GM04504 (cell line): Measurements from ENCODE around the gene EFEMP2.

Source experiments
- DNase-seq: peaks from one replicate; pipeline ENCODE4 v3.0.0-alpha.2; 2012; ENCODE audit warnings: low read depth

EFEMP2 gene

DNA sequence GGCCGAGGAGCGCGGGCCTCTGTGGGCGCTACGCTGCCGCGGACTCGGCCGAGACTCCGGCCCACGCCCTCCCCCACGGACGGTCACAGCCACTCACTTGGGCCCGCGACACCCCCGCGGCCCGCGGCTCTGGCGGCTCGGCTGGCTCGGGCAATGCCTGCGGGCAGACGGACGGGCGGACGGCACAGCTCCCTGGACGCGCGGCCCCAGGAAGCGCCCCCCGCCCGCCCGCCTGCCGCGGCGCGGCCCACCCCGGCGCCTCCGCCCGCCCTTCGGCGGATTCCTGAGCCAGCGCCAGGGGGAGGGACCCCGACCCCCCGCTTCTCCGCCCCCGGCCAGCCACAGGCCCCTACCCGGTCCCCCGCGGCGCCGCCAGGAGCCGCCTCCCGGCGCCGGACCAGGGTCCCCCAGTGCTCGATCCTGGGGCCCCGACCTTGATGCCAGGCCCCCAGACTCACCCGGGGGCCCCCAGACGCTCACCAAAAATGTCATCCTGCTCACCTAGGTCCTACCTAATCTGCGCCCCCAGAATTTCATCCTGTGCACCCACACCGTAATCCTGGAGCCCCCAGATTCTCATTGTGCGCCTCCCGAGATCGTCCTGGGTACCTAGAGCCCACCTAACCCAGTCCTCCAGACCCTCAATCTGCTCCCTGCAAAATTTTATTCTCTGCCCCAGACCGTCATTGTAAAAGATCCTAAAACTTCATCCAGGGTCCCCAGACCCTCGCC is at the start of gene EFEMP2:
Gene EFEMP2, minus strand, starts transcription at position 215 of the 732 bp plus-strand sequence. CDS start 446 bp downstream, outside the sequence.
- DNase-seq = no peak

DNA sequence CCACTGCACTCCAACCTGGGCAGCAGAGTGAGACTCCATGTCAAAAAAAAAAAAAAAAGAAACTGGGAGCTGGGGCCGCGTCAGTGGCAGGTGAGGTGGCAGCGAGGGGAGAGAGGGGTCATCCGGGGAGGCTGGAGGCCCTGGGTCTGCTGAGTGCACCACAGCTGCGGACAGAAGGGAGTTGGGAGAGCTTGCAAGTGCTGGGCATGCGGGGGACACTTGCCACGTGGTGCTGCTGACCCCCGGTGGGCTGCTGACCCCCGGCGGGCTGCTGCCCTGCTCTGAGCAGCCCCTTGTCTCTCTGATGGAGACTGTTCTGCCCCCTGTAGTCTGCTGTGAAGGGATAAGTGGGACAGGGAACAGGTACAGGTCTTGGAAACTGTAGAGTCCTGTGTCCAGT is 49.3 kb upstream of the EFEMP2 start:
- DNase-seq = no peak

DNA sequence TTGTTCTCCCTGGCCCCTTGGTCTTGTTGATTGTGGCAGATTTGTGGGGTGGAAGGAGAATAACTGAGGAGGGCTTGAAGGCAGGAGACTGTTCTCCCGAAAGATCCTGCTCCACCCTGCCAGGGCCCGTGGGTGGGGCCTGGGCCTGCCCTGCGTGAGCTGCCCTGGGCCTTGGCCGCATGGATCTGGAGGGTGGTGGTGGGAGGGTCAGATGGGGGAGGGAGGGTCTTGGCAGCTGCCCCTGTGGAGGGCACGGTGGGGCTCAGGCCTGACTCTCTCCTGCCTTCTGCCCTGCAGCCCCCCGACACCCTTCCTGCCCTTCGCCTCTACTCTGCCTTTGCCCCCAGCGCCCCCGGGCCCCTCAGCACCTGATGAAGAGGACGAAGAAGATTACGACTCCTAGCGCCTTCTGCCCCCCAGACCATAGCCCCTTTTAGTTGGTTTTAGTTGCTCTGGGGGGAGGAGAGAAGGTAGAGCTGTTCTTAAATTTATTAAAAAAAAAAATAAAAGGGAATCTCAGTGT is 48.5 kb upstream of the EFEMP2 start:
- no peak for DNase-seq

DNA sequence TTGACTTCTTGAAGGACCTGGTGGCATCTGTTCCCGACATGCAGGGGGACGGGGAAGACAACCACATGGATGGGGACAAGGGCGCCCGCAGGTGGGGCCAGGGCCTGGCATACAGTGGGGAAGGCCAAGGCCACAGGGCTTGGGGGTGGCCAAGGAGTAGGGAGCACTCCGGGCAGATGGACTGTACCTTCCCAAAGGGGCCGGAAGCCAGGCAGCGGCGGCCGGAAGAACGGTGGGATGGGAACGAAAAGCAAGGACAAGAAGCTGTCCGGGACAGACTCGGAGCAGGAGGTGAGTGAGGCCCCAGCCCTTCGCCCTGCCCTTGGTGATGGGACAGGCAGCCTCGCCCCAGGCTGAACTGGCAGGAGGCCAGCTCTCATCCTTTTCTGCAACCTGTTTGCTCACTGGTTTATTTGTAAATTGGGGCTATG is 47.8 kb upstream of the EFEMP2 start:
- DNase-seq = no peak

DNA sequence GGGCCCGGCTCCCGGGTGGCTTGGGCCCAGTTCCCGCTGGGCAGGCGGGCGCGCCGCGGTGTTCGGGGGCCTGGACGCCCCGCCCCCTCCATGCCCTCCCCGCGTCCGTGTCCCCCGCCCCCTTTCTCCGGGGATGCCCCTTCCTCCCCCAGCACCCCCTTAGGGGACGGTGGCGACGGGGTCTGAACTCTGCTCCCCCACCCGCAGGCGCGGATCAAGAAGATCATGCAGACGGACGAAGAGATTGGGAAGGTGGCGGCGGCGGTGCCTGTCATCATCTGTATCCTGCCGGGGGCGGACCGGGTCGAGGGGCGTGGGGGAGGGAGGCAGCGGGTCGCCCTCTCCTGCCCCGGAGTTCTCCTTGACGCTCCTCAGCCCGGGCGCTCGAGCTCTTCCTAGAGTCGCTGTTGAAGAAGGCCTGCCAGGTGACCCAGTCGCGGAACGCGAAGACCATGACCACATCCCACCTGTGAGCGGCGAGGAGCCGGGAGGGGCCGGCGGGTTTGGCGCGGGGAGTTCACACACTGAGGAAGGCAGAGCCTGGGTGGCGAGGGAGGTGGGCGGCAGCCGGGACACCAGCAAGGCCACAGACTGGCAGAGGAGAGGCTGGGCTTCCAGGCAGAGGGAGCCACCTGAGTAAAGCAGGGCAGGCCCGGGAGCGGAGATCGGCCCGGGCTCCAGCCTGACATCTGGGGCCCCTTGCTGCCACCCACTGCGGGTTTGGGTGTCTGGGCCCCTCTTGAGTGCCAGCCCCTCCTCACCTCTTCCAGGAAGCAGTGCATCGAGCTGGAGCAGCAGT is 47.2 kb upstream of the EFEMP2 start:
- DNase-seq = no peak

DNA sequence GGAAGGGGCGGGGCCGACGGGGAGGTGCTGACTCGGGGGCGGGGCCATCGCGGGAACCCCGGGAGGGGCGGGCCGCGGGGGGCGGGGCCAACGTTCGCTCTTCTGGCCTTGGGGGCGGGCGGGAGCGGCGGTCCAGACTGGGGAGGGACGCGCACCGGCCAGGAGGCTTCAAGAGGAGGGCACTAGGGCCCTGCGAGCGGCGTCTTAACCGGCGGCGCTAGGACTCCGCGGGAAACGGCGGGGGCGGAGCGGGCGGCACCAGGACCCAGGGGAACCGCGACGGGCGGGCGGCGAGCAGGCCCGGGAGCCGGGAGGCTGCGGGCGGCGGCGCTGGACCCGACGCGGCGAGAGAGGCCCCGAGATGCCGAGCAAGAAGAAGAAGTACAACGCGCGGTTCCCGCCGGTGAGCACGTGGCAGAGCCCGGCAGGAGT is 46.6 kb upstream of the EFEMP2 start, which contains the start of gene DRAP1:
Gene DRAP1, plus strand, starts transcription at position 286 of the 432 bp plus-strand sequence. Its CDS starts 76 bp downstream, at position 362.
- peak; percentile 96 for DNase-seq

DNA sequence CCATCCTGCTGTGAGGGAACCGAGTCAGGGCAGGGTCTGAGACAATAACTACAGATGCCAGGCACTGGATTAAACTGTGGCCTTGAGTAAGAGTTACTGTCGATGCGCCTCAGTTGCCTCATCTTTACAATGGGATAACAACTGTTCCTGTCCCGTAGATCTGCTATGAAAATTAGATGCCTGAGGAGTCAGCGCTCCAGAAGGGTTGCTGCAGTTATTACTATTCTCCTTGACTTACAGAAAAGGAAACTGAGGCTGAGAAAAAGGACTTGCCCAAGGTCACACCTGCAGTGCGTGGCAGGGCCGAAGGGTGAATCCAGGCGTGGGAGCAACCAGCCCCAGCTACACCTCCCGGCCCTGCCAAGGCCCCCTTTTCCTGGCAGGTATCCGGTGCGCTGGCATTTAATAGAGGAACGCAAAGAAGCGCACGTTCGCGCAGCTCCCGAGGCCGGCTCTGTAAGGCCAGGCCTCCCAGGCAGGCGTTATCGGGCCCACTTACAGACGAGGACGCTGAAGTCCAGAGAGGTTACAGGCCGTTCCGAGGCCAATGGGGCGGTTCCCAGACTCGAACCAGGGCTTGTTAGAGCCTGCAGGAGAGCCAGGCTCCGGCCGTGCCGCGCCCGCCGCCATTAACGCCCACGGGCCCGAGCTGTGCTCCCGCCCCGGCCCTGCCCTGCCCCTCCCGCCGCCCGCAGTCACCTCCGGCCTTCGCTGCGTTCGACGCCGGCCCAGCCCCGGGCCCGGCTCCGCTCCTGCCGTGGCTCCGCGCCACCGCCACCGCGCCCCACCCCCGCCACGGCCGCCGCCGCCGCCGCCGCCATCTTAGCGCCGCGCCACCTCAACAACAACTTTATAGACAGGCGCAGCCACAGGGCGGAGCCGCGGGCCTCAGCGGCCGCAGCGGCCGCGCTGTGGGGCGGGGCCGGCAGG is 45.9 kb upstream of the EFEMP2 start, which contains the start of gene C11orf68:
Gene C11orf68, minus strand, starts transcription at position 852 of the 930 bp plus-strand sequence. Its CDS starts 31 bp downstream, at position 821.
- no peak for DNase-seq

DNA sequence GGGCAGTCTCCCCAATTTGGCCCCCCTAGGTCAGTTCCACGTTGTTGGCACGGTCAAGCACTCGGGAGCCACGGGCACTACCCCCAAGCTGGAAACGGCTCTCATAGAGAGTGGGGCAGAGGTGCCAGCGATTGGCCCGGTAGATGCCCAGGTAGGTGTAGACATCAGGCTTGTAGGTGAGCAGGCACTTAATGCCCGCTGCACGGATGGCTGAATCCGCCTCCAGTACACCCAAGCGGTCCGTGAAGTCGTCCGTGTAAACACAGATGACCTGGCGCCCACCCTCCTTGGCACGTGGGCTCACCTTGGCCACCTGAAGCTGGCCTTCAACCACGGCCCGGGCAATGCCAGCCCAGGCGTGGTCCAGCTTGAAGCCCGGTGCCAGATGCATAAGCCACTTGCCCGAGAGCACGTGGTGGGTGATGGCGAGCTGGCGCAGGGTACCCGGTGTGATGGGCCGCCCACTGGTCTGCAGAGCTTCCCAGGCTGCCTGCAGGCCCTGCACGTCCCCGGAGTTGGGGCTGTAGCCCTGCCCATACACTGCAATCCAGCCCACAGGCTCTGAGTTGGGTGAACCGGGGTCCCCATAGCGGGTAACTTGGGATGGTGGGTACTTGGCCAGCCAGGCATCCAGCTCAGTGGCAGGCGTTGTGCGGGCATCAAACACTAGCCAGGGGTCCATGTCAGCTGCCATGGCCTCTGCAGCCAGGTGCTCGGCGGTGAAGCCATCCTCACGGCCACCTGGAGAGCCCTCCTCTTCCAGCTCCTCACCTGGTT is 45.0 kb upstream of the EFEMP2 start:
- no peak for DNase-seq

DNA sequence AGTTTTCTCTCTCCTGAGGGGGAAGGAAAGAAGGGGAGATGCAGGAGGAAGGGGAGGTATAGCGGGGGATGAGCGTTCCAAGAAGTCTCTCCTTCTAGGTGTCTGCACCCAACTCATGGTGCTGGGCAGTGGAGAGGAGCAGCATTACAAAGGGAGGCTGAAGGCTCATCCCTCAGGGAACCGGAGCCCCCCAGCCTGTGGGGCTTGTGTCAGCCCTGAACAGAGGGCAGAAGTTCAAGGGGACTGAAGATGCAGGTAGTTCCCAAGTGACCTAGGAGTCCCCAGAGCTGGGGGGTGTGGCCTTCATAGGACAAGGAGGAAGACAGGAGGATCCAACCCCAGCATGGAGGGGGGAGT is 44.5 kb upstream of the EFEMP2 start:
- no peak for DNase-seq

DNA sequence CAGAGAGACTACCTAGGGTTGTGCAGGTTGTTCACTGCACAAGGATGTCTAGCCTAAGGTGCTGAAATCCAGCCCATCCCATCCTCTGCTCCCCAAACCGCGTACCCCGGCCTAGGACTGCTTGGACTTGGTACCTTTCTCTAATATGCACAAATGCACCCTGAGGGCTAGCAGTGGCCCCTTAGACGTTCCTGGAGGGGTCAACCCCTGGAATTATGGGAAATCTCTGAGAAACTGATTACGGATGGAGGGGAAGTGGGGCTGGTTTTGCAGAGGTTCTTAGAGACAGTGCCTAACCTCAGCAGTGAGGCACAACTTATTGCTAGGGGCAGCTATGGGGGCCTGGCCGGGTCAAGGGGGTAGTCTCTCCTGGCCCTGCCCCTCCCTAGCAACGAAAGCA is 43.8 kb upstream of the EFEMP2 start:
- no peak for DNase-seq

DNA sequence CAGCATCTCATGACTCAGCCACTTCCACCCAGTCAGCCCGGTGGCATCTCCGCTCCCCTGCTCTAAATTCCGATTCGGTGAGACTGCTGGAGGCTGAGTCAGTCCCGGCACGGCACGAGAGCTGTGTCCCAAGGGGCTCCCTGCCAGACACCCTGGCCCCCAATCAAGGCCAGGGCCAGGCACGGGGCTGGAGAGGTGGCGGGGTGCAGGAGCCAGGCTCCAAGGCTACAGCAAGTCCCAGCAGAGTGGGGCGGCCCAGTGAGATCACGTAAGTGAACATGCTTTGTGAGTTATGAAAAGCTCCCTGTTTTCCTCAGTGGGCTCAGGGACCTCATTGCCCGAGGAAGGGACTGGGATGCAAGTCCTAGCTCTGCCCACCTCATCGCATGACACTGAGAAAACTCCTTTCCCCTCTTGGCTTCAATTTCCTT is 43.2 kb upstream of the EFEMP2 start:
- peak; percentile 98 for DNase-seq

DNA sequence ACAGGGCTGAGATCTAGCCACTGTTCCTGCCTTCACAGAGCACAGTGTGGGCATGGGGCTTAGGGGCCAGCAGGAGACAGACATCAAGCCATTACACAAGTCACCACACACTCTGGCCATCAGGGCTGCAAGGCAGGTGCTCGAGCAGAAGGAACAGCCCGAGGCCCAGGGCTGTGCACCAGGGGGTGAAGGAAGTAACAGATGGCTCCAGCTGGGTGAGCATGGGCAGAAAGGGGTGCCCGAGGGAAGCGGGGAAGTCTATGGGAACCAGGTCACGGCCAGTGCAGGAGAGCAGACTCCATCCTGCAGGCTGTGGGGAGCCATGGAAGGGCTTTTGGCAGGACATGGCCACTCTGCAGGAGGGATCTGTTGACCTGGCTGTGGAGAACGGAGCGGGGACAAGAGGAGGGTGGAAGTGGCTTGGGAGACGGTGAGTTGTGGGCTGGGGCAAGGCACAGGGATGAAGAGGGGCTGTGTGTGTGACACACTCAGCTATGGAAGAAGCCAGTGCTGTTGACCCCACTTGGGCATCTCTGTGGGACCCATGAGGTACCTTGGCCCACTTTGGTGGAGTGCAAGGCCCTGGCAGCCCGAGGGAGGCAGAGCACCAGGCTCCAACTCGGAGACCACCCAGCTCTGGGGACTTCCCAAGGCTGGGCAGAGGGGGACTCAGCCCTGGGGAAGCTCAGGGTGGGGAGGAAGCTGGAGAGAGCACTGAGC is 42.7 kb upstream of the EFEMP2 start:
- no peak for DNase-seq

DNA sequence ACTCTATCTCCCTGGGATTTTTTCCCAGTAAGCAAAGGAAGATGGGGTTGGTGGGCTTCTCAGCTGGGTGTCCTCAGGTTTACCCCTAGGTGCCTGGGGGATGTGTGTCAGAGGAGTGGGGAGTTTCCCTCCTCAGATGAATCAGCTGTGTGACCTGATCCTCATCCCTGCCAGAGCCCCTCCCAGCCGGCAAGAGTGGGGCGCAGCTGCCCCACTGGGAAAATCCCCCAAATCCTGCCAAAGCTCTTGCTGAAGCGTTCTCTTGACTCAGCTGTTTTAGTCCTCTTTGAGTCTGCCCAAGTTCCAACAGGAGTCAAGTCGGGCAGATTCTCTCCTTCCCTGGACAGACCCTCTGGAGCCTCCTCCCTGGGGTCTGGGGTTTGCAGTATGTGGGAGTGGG is 40.2 kb upstream of the EFEMP2 start:
- no peak for DNase-seq

DNA sequence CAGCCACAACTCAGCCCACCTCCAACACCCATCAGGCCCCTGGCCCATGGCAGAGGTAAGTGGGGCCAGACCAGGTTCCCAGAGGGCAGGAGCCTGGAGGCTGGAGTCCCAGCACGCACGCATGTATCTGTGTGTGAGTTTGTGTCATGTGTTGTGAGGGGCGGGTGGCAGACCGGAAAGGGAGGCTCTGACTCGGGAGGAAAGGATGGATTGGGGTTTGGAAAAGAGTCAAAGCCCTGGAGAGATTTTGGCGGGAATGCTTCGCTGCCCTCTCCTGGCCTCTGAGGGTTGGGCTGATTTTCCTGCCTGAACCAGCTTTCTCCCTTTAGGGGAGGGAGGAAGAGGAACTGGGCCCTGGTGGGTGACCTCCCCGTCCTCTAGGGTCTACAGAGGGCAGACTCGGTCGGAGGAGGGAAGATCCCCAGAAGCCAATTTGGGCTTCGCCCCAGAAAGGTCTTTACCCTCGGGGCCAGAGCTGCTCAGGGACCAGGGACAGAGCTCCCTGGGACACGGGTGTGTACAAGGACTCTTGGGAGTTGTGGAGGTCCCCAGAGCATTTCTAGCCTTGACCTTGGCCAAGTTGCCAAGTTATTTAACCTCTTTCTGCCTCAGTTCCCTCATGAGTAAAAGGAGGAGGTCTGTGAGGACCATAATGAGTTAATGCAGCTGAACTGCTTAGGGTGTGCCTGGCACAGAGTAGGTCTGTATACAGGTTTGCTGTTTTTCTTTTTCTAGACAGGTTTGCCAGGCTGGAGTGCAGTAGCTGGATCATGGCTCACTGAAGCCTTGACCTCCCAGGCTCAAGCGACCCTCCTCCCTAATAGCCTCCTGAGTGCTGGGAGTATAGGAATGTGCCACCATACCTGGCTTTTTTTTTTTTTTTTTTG is 39.3 kb upstream of the EFEMP2 start:
- peak; percentile 83 for DNase-seq

DNA sequence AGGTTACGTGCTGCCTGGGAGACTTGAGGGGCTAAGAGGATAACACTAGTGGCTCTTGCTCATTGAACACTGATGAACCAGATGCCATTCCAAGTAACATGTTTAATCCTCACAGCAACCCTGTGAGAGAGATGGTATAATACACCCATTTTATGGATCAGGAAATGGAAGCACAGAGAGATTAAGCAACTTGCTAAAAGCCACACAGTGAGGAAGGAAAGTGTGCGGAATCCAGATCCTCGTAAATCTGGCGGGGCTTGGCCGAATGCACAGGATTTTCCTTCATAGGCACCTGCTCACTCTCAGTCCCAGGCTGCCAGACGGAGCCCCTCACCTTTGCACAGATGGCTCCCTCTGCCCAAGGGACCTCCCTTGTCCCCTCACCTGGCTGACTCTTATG is 35.3 kb upstream of the EFEMP2 start:
- DNase-seq = no peak

DNA sequence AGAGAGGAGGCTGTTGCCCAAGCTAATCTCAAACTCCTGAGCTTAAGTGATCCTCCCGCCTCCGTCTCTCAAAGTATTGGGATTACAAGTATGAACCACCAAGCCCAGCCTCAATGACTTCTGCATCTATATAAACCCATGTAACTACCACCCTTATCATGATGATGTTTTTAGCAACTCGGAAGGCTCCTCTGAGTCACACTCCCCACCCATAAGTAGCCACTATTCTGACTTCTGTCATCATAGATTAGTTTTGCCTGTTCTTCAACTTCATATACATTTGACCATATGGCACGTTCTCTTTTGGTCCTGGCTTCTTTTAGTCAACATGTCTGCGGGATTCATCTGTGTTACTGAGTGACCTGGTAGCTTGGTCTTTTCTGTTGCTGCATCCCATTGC is 34.0 kb upstream of the EFEMP2 start:
- DNase-seq = no peak

DNA sequence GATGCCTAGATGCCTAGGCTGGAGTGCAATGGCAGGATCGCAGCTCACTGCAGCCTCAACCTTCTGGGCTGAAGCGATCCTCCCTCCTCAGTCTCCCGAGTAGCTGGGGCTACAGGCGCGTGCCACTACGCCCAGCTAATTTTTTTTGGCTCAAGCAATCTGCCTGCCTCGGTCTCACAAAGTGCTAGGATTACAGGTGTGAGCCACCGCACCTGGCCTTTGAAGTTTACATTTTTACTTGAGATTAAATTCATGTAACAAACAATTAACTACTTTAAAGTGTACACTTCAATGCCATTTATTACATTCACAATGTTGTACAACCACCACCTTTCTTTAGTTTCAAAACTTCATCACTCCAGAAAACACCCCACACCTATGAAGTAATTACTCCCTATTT is 31.1 kb upstream of the EFEMP2 start:
- DNase-seq = no peak

DNA sequence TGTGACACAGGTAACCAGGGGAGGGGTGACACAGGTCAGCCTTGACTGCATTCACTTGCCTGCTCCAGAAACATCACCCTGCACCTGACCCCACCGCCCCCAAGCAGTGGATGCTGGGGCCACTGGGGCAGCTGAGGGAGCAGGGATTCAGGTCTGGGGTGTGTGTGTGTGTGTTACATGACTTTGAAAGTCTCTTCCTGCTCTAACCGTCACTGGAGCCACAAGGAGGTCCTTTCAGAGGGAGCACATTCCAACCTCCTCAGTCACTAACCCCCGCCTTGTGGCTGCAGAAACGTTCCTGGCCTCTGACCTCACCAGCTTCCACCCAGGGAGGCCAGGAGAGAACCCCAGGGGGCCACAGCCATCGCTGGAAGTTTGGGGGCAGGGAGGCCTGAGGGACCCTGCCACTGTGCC is 30.5 kb upstream of the EFEMP2 start:
- peak; percentile 84 for DNase-seq

DNA sequence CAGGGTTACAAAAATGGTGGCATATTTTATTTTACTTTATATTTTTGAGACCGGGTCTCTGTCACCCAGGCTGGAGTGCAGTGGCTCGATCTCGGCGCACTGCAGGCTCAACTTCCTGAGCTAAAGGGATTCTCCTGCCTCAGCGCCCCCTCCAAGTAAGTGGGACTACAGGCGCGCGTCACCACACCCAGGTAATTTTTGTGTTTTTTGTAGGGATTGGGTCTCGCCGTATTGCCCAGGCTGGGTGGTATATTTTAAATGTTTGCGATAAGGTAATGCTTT is 28.2 kb upstream of the EFEMP2 start:
- DNase-seq = no peak
